H1 (cell line): Measurements from ENCODE around the gene AAR2. TPM values are rescaled to one million over a fixed set of nuclear protein-coding genes. Genes with fewer than 3 reads are reported as not detected.

Experiments used
- CTCF ChIA-PET: fragments of 300-600 bp; sonication (Branson Sonifier 250); formaldehyde crosslinking; loops from one replicate; lab custom pipeline; 2021; ENCODE audit not compliant: partially characterized antibody; lab: Charles Lee
- POLR2A ChIA-PET: fragments of 300-600 bp; sonication (Branson Sonifier 250); formaldehyde crosslinking; loops from one replicate; lab custom pipeline; 2021; ENCODE audit warnings: inconsistent platforms; ENCODE audit not compliant: partially characterized antibody; lab: Charles Lee
- DNase-seq, 2 experiments: peaks; one replicate each; pipeline versions ENCODE4 v3.0.0 to v3.0.0-alpha.2; 2010 to 2022; ENCODE audit warnings: low spot score in 2 of 2, low read depth in 1 of 2, mixed read lengths in 1 of 2
- FAIRE-seq: peaks from 2 replicates; lab custom pipeline; 2011; peaks lifted over from hg19 to GRCh38; lab: Jason Lieb, UNC
- H2AFZ ChIP-seq: 2 replicates; pipeline ENCODE4 v1.8.1; 2012; ENCODE audit warnings: low read length, inconsistent platforms
- H2AK5ac ChIP-seq: 2 replicates; pipeline ENCODE4 v1.6.1; 2013; ENCODE audit warnings: low read depth, low read length
- H2BK120ac ChIP-seq: replicated peaks from 2 replicates; pipeline ENCODE3; 2013; ENCODE audit warnings: low read depth, low read length, inconsistent platforms
- H2BK12ac ChIP-seq: 2 replicates; pipeline ENCODE4 v1.6.1; 2013; ENCODE audit warnings: low read depth, low read length
- H2BK15ac ChIP-seq: 2 replicates; pipeline ENCODE4 v1.6.1; 2013; ENCODE audit warnings: low read length
- H2BK20ac ChIP-seq: 2 replicates; pipeline ENCODE4 v1.6.1; 2013; ENCODE audit warnings: low read length
- H2BK5ac ChIP-seq: 2 replicates; pipeline ENCODE4 v1.6.1; 2013; ENCODE audit warnings: low read depth, low read length
- H3K14ac ChIP-seq: 2 replicates; pipeline ENCODE4 v1.6.1; 2013; ENCODE audit warnings: inconsistent platforms; ENCODE audit not compliant: insufficient read length
- H3K18ac ChIP-seq: 2 replicates; pipeline ENCODE4 v1.6.1; 2013; ENCODE audit warnings: low read length; ENCODE audit errors: extremely low read depth
- H3K23ac ChIP-seq: 2 replicates; pipeline ENCODE4 v1.6.1; 2013; ENCODE audit warnings: inconsistent platforms; ENCODE audit not compliant: insufficient read length
- H3K23me2 ChIP-seq: 2 replicates; pipeline ENCODE4 v1.6.1; 2013; ENCODE audit warnings: low read depth, low read length
- H3K27ac ChIP-seq: 2 replicates; pipeline ENCODE4 v1.6.1; 2011; ENCODE audit warnings: low read depth, low read length, inconsistent platforms
- H3K27me3 ChIP-seq, 4 experiments: replicated peaks in 1 of 4; 1 replicate in 1 of 4; 2 replicates in 3 of 4; pipeline versions ENCODE4 v1.6.1 to v1.8.1; 2011 to 2013; ENCODE audit warnings: low read length in 3 of 4, mild to moderate bottlenecking in 3 of 4, inconsistent platforms in 2 of 4, mixed read lengths in 2 of 4, moderate library complexity in 1 of 4; ENCODE audit not compliant: control insufficient read depth in 3 of 4, insufficient read depth in 3 of 4; ENCODE audit errors: extremely low read depth in 1 of 4
- H3K36me3 ChIP-seq, 4 experiments: 2 replicates each; pipeline versions ENCODE4 v1.6.1 to v1.8.1; 2011 to 2013; ENCODE audit warnings: mild to moderate bottlenecking in 4 of 4, low read length in 3 of 4, moderate library complexity in 2 of 4, control low read depth in 1 of 4, inconsistent platforms in 1 of 4; ENCODE audit not compliant: insufficient read depth in 4 of 4, control insufficient read depth in 2 of 4
- H3K4ac ChIP-seq: replicated peaks from 2 replicates; pipeline ENCODE3; 2013; ENCODE audit warnings: low read length, low read depth, mixed read lengths, inconsistent platforms; ENCODE audit not compliant: insufficient read length
- H3K4me1 ChIP-seq, 4 experiments: replicated peaks in 1 of 4; 1 replicate in 1 of 4; 2 replicates in 3 of 4; pipeline versions ENCODE4 v1.6.1 to v1.8.1; 2011 to 2013; ENCODE audit warnings: low read length in 3 of 4, inconsistent platforms in 2 of 4, mixed read lengths in 1 of 4; ENCODE audit not compliant: insufficient read depth in 4 of 4, control insufficient read depth in 3 of 4
- H3K4me2 ChIP-seq, 2 experiments: 2 replicates each; pipeline versions ENCODE4 v1.6.1 to v1.8.1; 2011 to 2013; ENCODE audit warnings: low read depth in 2 of 2, low read length in 2 of 2, control low read depth in 1 of 2, inconsistent platforms in 1 of 2, mild to moderate bottlenecking in 1 of 2; ENCODE audit not compliant: insufficient read depth in 1 of 2
- H3K4me3 ChIP-seq, 4 experiments: fragments of 200-600, 300-600 bp in 1 of 4; sonication (generic), shearing (Covaris generic), sonication (Bioruptor Twin) in 1 of 4; 2 replicates each; pipeline versions ENCODE4 v1.5.1 to v1.8.1; 2011 to 2016; ENCODE audit warnings: low read length in 4 of 4, low read depth in 3 of 4, control low read depth in 2 of 4, inconsistent platforms in 2 of 4, mild to moderate bottlenecking in 2 of 4, mixed read lengths in 1 of 4, moderate library complexity in 1 of 4; ENCODE audit not compliant: insufficient read depth in 2 of 4; ENCODE audit errors: extremely low read depth in 1 of 4
- H3K56ac ChIP-seq: replicated peaks from 2 replicates; pipeline ENCODE3; 2013; ENCODE audit warnings: low read depth, mild to moderate bottlenecking, mixed read lengths, low read length, inconsistent platforms; ENCODE audit not compliant: insufficient read length
- H3K79me1 ChIP-seq: 2 replicates; pipeline ENCODE4 v1.6.1; 2013; ENCODE audit warnings: low read depth, low read length, control low read depth
- H3K79me2 ChIP-seq, 2 experiments: 2 replicates each; pipeline versions ENCODE4 v1.6.1 to v1.8.1; 2012 to 2013; ENCODE audit warnings: low read length in 2 of 2, mild to moderate bottlenecking in 2 of 2, inconsistent platforms in 1 of 2; ENCODE audit not compliant: insufficient read depth in 2 of 2, control insufficient read depth in 1 of 2
- H3K9ac ChIP-seq, 4 experiments: replicated peaks in 1 of 4; 1 replicate in 1 of 4; 2 replicates in 3 of 4; pipeline versions ENCODE4 v1.6.1 to v1.8.1; 2011 to 2013; ENCODE audit warnings: low read depth in 3 of 4, low read length in 3 of 4, control low read depth in 2 of 4, mild to moderate bottlenecking in 2 of 4, moderate library complexity in 2 of 4, inconsistent platforms in 1 of 4; ENCODE audit errors: extremely low read depth in 1 of 4
- H3K9me3 ChIP-seq, 2 experiments: 2 replicates each; pipeline versions ENCODE4 v1.6.1 to v1.8.1; 2012 to 2013; ENCODE audit warnings: mild to moderate bottlenecking in 2 of 2, moderate library complexity in 2 of 2, control low read depth in 1 of 2, inconsistent platforms in 1 of 2, low read depth in 1 of 2, low read length in 1 of 2, mixed read lengths in 1 of 2; ENCODE audit not compliant: insufficient read depth in 2 of 2
- H4K20me1 ChIP-seq, 2 experiments: replicated peaks in 1 of 2; 2 replicates each; pipeline versions ENCODE3 to v1.8.1; 2011 to 2013; ENCODE audit warnings: inconsistent platforms in 2 of 2, low read length in 2 of 2, mild to moderate bottlenecking in 1 of 2; ENCODE audit not compliant: insufficient read depth in 2 of 2, control insufficient read depth in 1 of 2
- H4K5ac ChIP-seq: 2 replicates; pipeline ENCODE4 v1.6.1; 2013; ENCODE audit warnings: low read length, low read depth, mixed read lengths, inconsistent platforms; ENCODE audit not compliant: insufficient read length
- H4K8ac ChIP-seq: 2 replicates; pipeline ENCODE4 v1.8.0; 2013; ENCODE audit warnings: mild to moderate bottlenecking, moderate library complexity, low read length, inconsistent platforms; ENCODE audit not compliant: insufficient read depth; ENCODE audit errors: extremely low read depth
- H4K91ac ChIP-seq: replicated peaks from 2 replicates; pipeline ENCODE3; 2013; ENCODE audit warnings: low read length, mixed read lengths, inconsistent platforms; ENCODE audit not compliant: insufficient read length
- CBX5 ChIP-seq: fragments of 300-800, 300-1000 bp; sonication (generic); IDR thresholded peaks from 2 replicates; pipeline ENCODE4 v1.7.1; 2016; ENCODE audit warnings: antibody characterized with exemption, low read length, low read depth
- CBX8 ChIP-seq: fragments of 300-800, 300-1000 bp; sonication (generic); IDR thresholded peaks from 2 replicates; pipeline ENCODE4 v1.7.1; 2016; ENCODE audit warnings: low read depth, low read length, borderline replicate concordance
- CTBP2 ChIP-seq: IDR thresholded peaks from 2 replicates; pipeline ENCODE4 v1.7.0; 2011; ENCODE audit warnings: borderline replicate concordance, mild to moderate bottlenecking, moderate library complexity, mixed read lengths, low read length; ENCODE audit not compliant: insufficient read depth, insufficient read length
- GTF2F1 ChIP-seq: IDR thresholded peaks from 2 replicates; pipeline ENCODE4 v1.6.1; 2012; ENCODE audit warnings: low read depth, low read length, improper control_type of control experiment, borderline replicate concordance
- RBBP5 ChIP-seq: IDR thresholded peaks from 2 replicates; pipeline ENCODE4 v1.7.1; 2012; ENCODE audit warnings: low read depth, mild to moderate bottlenecking, inconsistent platforms, low read length, moderate library complexity, borderline replicate concordance
- SP4 ChIP-seq: IDR thresholded peaks from 2 replicates; pipeline ENCODE4 v1.6.1; 2012; ENCODE audit warnings: low read length, inconsistent platforms
- WGBS, 2 experiments: shearing (Covaris generic) in 1 of 2; methylation state at CpG; one replicate each; pipeline versions ENCODE4 v1.1.6 to v1.1.7; 2013 to 2015; ENCODE audit warnings: low lambda C conversion rate in 2 of 2, mixed read lengths in 2 of 2, inconsistent platforms in 1 of 2, low coverage in 1 of 2, missing lambda C conversion rate in 1 of 2; ENCODE audit not compliant: insufficient replicate concordance in 2 of 2, insufficient coverage in 1 of 2, insufficient read length in 1 of 2; ENCODE audit errors: extremely low coverage in 1 of 2, missing lambda C conversion rate in 1 of 2; 5-methylcytosine and 5-hydroxymethylcytosine counted together
- polyA plus RNA-seq, 7 experiments: library from polyadenylated mRNA; depleted of rRNA in 3 of 7; stranded (reverse) in 5 of 7; unstranded in 2 of 7; fragments of >200 nt in 5 of 7; fragments of 200-250 nt in 2 of 7; gene quantifications; 1 replicate in 5 of 7; 2 replicates in 1 of 7; 4 replicates in 1 of 7; pipeline versions ENCODE4 v1.2.1 to v1.2.3, GENCODE V29; 2011 to 2013; ENCODE audit warnings: missing spikeins in 2 of 7, mixed read lengths in 2 of 7
- total RNA-seq: library from RNA; stranded (reverse); fragmentation: NEBNext Ultra II Directional; extraction: Animal tissue kit (Norgen Biotek cat#: 25700); gene quantifications from 2 replicates; pipeline ENCODE4 v1.2.1, GENCODE V29; 2021
- TF ChIP-seq, protein P1 (sequence below): IDR thresholded peaks from 2 replicates; pipeline ENCODE4 v1.6.1; 2011; ENCODE audit warnings: low read depth, mild to moderate bottlenecking, low read length; ENCODE audit not compliant: insufficient read depth
- TF ChIP-seq, protein P2 (sequence below): IDR thresholded peaks from 2 replicates; pipeline ENCODE4 v1.6.1; 2012; ENCODE audit warnings: inconsistent platforms

The AAR2 gene
- total and polyA plus RNA-seq, 2 of the 8 experiments (the other 6 are each of a cell fraction or from before 2014, with no cell fraction given): 25.5 to 36.1 TPM

DNA sequence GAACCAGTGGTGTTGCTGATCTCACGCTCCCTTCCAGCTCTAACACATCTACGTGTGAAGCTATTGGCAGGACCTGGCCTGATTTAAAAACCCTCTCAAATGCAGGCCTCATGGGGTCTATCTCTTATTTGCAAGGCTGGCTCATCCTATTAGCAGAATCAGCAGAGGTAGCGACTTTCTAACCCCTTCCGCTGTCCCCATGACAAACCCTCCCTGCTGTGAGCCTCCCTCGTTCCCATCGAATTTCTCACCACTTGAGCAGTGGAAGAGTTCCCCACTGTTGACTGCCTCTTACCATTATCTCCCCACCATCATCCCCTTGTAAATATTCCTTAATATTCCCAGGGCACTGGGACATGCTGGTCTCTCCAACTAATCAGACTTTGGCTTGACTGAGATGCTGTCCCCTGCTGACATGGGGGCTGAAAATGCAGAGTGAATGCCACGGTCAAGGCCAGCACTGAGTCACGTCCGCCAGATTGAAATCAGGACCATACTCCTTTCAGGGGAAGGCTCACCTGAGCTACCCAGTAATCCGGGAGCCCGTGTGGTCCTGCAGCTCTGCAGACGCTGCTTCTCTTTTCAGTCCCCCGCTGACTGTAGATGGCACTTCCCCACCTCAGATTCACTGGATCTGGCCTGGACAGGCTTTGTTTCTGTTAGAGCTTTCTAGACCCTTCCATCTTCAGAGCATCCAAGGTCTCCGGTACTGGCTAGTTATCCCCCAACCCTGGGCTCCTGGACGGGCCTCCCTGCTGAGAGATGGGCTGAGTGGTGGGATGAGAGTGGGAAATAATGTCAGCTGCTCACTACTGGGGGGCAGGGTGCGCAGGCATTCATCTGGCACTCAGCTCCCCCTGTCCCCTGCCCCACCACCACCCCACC lies 23.1 kb downstream of the AAR2 start:
- Histone ChIP-seq H3K79me2 (no peaks in the 10 kb centered on the region), H4K20me1 (peaks cover 0 to 2% of the 10 kb centered on the region in 2 experiments), H3K14ac (no peak overlapping the region), H3K4me1 (peaks cover 7 to 10% (median 8%) of the 10 kb centered on the region in 4 experiments; a peak in 5 of 7 replicates), H3K27me3 (no peaks in the 10 kb centered on the region), H2AFZ (no peak overlapping the region), H3K4me3 (0 out of 8 replicates have a peak overlapping the region, but pooled peaks of 1 of the 4 experiments have one; percentile 21), H2AK5ac (no peak overlapping the region), H3K18ac (no peak overlapping the region), H4K8ac (no peak overlapping the region), H2BK120ac (no peak overlapping the region), H2BK15ac (no peak overlapping the region), H3K23me2 (no peaks in the 10 kb centered on the region), H3K27ac (no peak overlapping the region), H3K9ac (no peak overlapping the region; a peak in 2 of 7 replicates), H2BK20ac (no peak overlapping the region), H3K36me3 (peaks cover 0 to 5% (median 0%) of the 10 kb centered on the region in 4 experiments; a peak in 4 of 8 replicates), H2BK5ac (no peak overlapping the region), H4K91ac (no peak overlapping the region), H4K5ac (no peak overlapping the region), H3K23ac (no peak overlapping the region), H2BK12ac (0 out of 2 replicates have a peak overlapping the region, but pooled peaks have one; percentile 9), H3K79me1 (no peaks in the 10 kb centered on the region), H3K56ac (no peak overlapping the region), H3K4ac (no peak overlapping the region), H3K4me2 (peak overlapping the region; percentile 38 to 44), H3K9me3 (no peaks in the 10 kb centered on the region)
- TF ChIP-seq CBX8: no peak
- no peak for TF ChIP-seq SP4
- TF ChIP-seq CTBP2: no peak
- TF ChIP-seq RBBP5: no peak
- TF ChIP-seq, protein P1, sequence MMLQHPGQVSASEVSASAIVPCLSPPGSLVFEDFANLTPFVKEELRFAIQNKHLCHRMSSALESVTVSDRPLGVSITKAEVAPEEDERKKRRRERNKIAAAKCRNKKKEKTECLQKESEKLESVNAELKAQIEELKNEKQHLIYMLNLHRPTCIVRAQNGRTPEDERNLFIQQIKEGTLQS: no peak
- TF ChIP-seq, protein P2, sequence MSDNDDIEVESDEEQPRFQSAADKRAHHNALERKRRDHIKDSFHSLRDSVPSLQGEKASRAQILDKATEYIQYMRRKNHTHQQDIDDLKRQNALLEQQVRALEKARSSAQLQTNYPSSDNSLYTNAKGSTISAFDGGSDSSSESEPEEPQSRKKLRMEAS: no peak
- no peak for TF ChIP-seq CBX5
- no peak for TF ChIP-seq GTF2F1
- ChIA-PET CTCF (interaction anchor here (0.6 to 1.9 kb wide), 9 partner anchors 14 to 1144 kb away, joined by 3 to 8 read pairs (median 3); no protein-coding TSS in a partner anchor), POLR2A (interaction anchor here (0.6 to 1.6 kb wide), 6 partner anchors 12 to 619 kb away, joined by 3 to 6 read pairs (median 3); no protein-coding TSS in a partner anchor)
- 43% methylated on average over 13 of the region's 16 CpGs; no CpG with 5 or more reads in 1 of the 2 experiments for WGBS, 2 experiments
- DNase-seq (no peak), FAIRE-seq (peak; percentile 48)
